Vagina (tissue), 2 donors: ENCODE results near the gene PSMG1. TPM values are rescaled to one million over a fixed set of nuclear protein-coding genes. Genes with fewer than 3 reads are reported as not detected.

Experiments
- DNase-seq, 2 donors: peaks; one replicate each; pipeline ENCODE4 v3.0.0-alpha.2; 2017; ENCODE audit errors: extremely low spot score in 2 of 2
- H3K27ac ChIP-seq: fragments of 200-600 bp; sonication (generic); one replicate; pipeline ENCODE4 v1.5.1; 2019
- H3K27me3 ChIP-seq: fragments of 200-600 bp; sonication (generic); one replicate; pipeline ENCODE4 v1.5.1; 2019
- H3K36me3 ChIP-seq, 2 donors: fragments of 200-600 bp; sonication (generic); one replicate each; pipeline ENCODE4 v1.5.1; 2017 to 2019
- H3K4me1 ChIP-seq: fragments of 200-600 bp; sonication (generic); one replicate; pipeline ENCODE4 v1.5.1; 2019
- H3K4me3 ChIP-seq, 2 donors: fragments of 200-600 bp; sonication (generic); 1 replicate in 1 of 2; 2 replicates in 1 of 2; pipeline ENCODE4 v1.5.1; 2016 to 2019
- H3K9me3 ChIP-seq: fragments of 200-600 bp; sonication (generic); one replicate; pipeline ENCODE4 v1.5.1; 2019
- POLR2A ChIP-seq, 2 donors: fragments of 450-650 bp; IDR thresholded peaks; one replicate each; pipeline ENCODE4 v1.6.1; 2017; ENCODE audit warnings: antibody characterized with exemption in 2 of 2, mild to moderate bottlenecking in 2 of 2, moderate library complexity in 2 of 2
- POLR2AphosphoS5 ChIP-seq, 2 donors: sonication (generic); formaldehyde crosslinking; IDR thresholded peaks; one replicate each; pipeline ENCODE4 v1.9.0; 2017; ENCODE audit warnings: antibody characterized with exemption in 2 of 2, mild to moderate bottlenecking in 2 of 2, low read depth in 1 of 2; ENCODE audit not compliant: insufficient read depth in 1 of 2
- intact Hi-C: fragments of 100-400 bp; cut with DNase I; formaldehyde crosslinking; loops from one replicate; pipeline ENCODE4 v1.15.1; 2023
- total RNA-seq: library from RNA; depleted of rRNA; stranded (reverse); fragments of >200 nt; gene quantifications from one replicate; pipeline ENCODE4 v1.2.3, GENCODE V29; 2016
- TF ChIP-seq, protein P1 (sequence below), 3 experiments: fragments of 450-650 bp in 2 of 3; fragments of 200-600 bp in 1 of 3; sonication (generic) in 1 of 3; IDR thresholded peaks; one replicate each; pipeline ENCODE4 v1.5.1; 2017 to 2019; ENCODE audit warnings: antibody characterized with exemption in 3 of 3, mild to moderate bottlenecking in 2 of 3, moderate library complexity in 2 of 3

PSMG1 gene
- total RNA-seq, 1 donor from 2014 or later = 25.3 TPM

DNA sequence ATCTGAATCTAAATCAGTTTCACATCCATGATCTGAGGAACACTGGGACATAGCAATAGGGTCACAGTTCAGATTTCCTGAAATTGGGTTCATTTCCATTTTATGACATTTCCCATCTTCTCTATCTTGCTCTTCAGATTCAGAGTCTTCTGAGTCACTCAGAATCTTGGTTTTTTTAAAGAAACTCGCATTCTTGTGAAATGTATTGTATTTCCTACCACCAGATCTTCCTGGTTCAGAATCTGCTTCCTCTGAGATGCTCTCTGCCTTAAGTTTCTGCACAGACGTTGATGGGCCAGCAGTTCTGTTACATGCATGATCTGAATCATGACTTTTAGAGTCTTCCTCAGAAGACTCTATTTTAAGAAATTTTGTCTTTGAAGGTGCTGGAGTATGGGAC lies 15.5 kb upstream of the PSMG1 start:
- TF ChIP-seq POLR2A (IDR thresholded peaks at IDR 0.05) (no peak), POLR2AphosphoS5 (IDR thresholded peaks at IDR 0.05; ENCODE audit: insufficient read depth in 1 of 2, low read depth in 1 of 2) (no peak)
- TF ChIP-seq, protein P1, sequence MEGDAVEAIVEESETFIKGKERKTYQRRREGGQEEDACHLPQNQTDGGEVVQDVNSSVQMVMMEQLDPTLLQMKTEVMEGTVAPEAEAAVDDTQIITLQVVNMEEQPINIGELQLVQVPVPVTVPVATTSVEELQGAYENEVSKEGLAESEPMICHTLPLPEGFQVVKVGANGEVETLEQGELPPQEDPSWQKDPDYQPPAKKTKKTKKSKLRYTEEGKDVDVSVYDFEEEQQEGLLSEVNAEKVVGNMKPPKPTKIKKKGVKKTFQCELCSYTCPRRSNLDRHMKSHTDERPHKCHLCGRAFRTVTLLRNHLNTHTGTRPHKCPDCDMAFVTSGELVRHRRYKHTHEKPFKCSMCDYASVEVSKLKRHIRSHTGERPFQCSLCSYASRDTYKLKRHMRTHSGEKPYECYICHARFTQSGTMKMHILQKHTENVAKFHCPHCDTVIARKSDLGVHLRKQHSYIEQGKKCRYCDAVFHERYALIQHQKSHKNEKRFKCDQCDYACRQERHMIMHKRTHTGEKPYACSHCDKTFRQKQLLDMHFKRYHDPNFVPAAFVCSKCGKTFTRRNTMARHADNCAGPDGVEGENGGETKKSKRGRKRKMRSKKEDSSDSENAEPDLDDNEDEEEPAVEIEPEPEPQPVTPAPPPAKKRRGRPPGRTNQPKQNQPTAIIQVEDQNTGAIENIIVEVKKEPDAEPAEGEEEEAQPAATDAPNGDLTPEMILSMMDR (IDR thresholded peaks at IDR 0.05) = no peak
- H3K36me3 ChIP-seq = peaks cover 0 to 62% of the 10 kb centered on the region in 2 donors
- H3K9me3 ChIP-seq = no peaks in the 10 kb centered on the region
- H3K27ac ChIP-seq = no peak overlapping the region
- H3K4me1 ChIP-seq = no peaks in the 10 kb centered on the region
- H3K27me3 ChIP-seq = no peaks in the 10 kb centered on the region
- intact Hi-C loops = no loop called here
- DNase-seq = no peak
- H3K4me3 ChIP-seq = no peak overlapping the region

DNA sequence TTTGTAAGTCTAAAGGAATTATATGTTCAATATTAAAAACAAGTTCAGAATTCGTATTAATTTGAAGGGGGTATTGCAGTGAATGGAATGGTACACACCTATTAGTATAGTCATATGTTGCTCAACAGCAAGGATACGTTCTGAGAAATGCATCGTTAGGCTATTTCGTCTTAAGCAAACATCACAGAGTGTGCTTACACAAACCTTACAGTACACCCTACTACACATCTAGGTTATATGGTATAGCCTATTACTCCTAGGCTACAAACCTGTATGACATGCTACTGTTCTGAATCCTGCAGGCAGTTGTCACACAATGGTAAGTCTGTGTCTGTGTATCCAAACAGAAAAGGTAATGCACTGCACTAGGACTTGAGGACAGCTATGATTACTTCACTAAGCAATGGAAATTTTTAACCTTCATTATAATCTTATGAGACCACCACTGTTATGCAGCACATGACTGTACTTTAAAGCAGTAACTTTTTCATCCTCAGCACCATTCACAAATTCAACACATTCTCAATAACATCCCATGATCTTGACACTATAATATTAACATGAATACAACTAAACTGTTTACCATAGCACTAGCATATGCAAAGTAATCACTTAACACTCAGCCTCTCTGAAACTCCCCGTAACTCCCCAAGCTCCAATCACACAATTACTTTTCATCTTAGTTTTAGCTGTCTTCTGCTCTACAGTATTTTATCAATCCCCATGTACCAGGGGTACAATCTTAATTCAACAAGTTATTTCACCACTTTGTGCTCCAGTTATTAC lies 14.4 kb upstream of the PSMG1 start:
- H3K9me3 ChIP-seq = no peaks in the 10 kb centered on the region
- H3K4me1 ChIP-seq = no peaks in the 10 kb centered on the region
- H3K36me3 ChIP-seq = peaks cover 0 to 56% of the 10 kb centered on the region in 2 donors
- intact Hi-C loops = no loop called here
- TF ChIP-seq, protein P1 (IDR thresholded peaks at IDR 0.05) = no peak
- TF ChIP-seq POLR2AphosphoS5 (IDR thresholded peaks at IDR 0.05; ENCODE audit: insufficient read depth in 1 of 2, low read depth in 1 of 2) = no peak
- TF ChIP-seq POLR2A (IDR thresholded peaks at IDR 0.05) = no peak
- no peak overlapping the region for H3K4me3 ChIP-seq
- no peaks in the 10 kb centered on the region for H3K27me3 ChIP-seq
- no peak for DNase-seq
- H3K27ac ChIP-seq = no peak overlapping the region

DNA sequence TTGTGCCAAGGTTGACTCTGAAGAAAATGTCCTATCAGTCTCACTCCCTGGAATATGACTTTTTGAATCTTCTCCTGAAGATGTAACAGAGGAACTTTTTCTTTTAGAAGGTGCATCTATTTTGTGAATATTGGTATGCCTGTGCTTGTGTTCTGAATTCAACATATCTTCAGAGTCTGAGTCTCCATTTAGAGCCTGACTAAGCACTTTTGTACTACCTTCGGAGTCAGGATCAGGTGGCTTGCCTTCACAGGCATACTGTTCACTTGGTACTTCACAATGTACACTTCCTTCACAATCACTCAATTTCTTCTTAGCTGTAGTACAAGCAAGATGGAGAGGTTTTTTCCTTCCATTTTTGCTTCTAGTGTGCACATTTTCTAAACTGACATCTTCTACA lies 13.6 kb upstream of the PSMG1 start:
- Histone ChIP-seq H3K27me3 (no peaks in the 10 kb centered on the region), H3K27ac (no peak overlapping the region), H3K9me3 (no peaks in the 10 kb centered on the region), H3K4me1 (no peaks in the 10 kb centered on the region), H3K4me3 (no peak overlapping the region), H3K36me3 (peaks cover 0 to 50% of the 10 kb centered on the region in 2 donors)
- intact Hi-C loops = no loop called here
- TF ChIP-seq, protein P1 (IDR thresholded peaks at IDR 0.05) = no peak
- TF ChIP-seq POLR2AphosphoS5 (IDR thresholded peaks at IDR 0.05; ENCODE audit: insufficient read depth in 1 of 2, low read depth in 1 of 2) = no peak
- no peak for TF ChIP-seq POLR2A (IDR thresholded peaks at IDR 0.05)
- no peak for DNase-seq

DNA sequence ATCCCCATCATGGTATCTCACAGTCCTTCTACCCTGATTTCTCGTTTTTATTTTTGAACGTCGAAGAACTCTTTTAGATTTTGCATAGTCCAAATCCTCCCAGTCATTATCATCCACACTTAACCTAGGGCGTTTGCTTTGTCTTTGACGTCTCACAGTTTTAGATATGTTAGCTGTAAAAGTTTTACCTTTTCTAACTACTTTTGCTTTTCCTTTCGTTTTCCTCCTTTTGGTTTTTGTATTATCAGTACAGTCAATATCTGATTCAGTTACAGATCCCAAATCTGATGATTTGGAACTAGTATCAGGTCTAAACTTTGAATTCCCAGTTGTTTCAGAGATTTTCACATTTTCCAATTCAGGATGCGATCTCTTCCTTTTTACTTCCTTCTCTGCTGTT lies 13.1 kb upstream of the PSMG1 start:
- Histone ChIP-seq H3K4me1 (no peaks in the 10 kb centered on the region), H3K4me3 (no peak overlapping the region), H3K36me3 (peaks cover 0 to 47% of the 10 kb centered on the region in 2 donors), H3K27ac (no peak overlapping the region), H3K27me3 (no peaks in the 10 kb centered on the region), H3K9me3 (no peaks in the 10 kb centered on the region)
- no peak for DNase-seq
- no peak for TF ChIP-seq POLR2A (IDR thresholded peaks at IDR 0.05)
- TF ChIP-seq, protein P1 (IDR thresholded peaks at IDR 0.05) = no peak
- no peak for TF ChIP-seq POLR2AphosphoS5 (IDR thresholded peaks at IDR 0.05; ENCODE audit: insufficient read depth in 1 of 2, low read depth in 1 of 2)
- intact Hi-C loops = no loop called here

DNA sequence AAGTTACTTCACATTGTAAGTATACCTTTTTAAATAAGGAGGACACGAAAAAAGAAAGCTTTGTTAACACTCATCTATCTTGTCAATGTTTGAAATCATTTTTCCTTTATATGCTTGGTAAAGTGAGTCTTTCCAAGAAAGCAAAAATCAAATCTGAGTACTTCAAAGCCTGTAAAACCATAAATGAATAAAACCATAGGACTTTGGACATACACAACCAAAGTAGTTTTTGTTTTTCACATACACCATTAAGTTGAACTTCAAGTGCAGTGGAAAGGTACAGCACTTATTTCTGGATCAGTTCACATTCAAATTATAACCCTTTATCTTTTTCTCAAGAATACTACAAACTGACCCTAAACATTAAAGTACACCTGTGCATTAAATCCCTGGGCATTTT lies 10.1 kb upstream of the PSMG1 start:
- DNase-seq = no peak
- TF ChIP-seq POLR2A (IDR thresholded peaks at IDR 0.05) (no peak), POLR2AphosphoS5 (IDR thresholded peaks at IDR 0.05; ENCODE audit: insufficient read depth in 1 of 2, low read depth in 1 of 2) (no peak)
- TF ChIP-seq, protein P1 (IDR thresholded peaks at IDR 0.05) = no peak
- H3K4me1 ChIP-seq = no peaks in the 10 kb centered on the region
- no peak overlapping the region for H3K4me3 ChIP-seq
- intact Hi-C loops = no loop called here
- H3K27me3 ChIP-seq = no peaks in the 10 kb centered on the region
- peaks cover 0 to 23% of the 10 kb centered on the region in 2 donors for H3K36me3 ChIP-seq
- H3K27ac ChIP-seq = no peak overlapping the region
- no peaks in the 10 kb centered on the region for H3K9me3 ChIP-seq
